K562 (cell line): ENCODE data around the gene NXPH4. TPM values are rescaled to one million over a fixed set of nuclear protein-coding genes. Genes with fewer than 3 reads are reported as not detected.

ENCODE experiments used
- CXXC5 ChIP-seq: fragments of 250-450 bp; sonication (Bioruptor Pico); IDR thresholded peaks from 2 replicates; pipeline ENCODE4 v1.8.0; 2022; ENCODE audit warnings: inconsistent platforms, mild to moderate bottlenecking, moderate library complexity
- E2F6 ChIP-seq, 2 experiments: IDR thresholded peaks; 2 replicates each; pipeline ENCODE4 v1.6.1; 2011; ENCODE audit warnings: borderline replicate concordance in 1 of 2, control low read depth in 1 of 2, low read depth in 1 of 2, low read length in 1 of 2, mild to moderate bottlenecking in 1 of 2, mixed read lengths in 1 of 2, moderate library complexity in 1 of 2; ENCODE audit not compliant: insufficient read depth in 1 of 2, insufficient read length in 1 of 2, poor library complexity in 1 of 2, severe bottlenecking in 1 of 2; ENCODE audit errors: extremely low read depth in 1 of 2
- ELF4 ChIP-seq: fragments of 450-650 bp; formaldehyde crosslinking; IDR thresholded peaks from 2 replicates; pipeline ENCODE4 v1.4.0; 2022; ENCODE audit warnings: missing genetic modification characterization
- FOS ChIP-seq: IDR thresholded peaks from 3 replicates; pipeline ENCODE4 v1.6.1; 2011; ENCODE audit not compliant: insufficient read length; ENCODE audit errors: extremely low read depth
- MAX ChIP-seq: sonication (generic); formaldehyde crosslinking; IDR thresholded peaks from 2 replicates; pipeline ENCODE4 v1.9.0; 2022; ENCODE audit warnings: mild to moderate bottlenecking, missing genetic modification reagents
- RAD21 ChIP-seq, 2 experiments: fragments of 250-450 bp in 1 of 2; fragments of 450-650 bp in 1 of 2; sonication (Bioruptor Pico) in 1 of 2; formaldehyde crosslinking in 1 of 2; IDR thresholded peaks in 1 of 2; conservative IDR thresholded peaks in 1 of 2; 2 replicates each; pipeline versions ENCODE4 v1.4.0 to v1.8.0; 2020 to 2022; ENCODE audit warnings: mild to moderate bottlenecking in 2 of 2, moderate library complexity in 1 of 2
- RB1 ChIP-seq: fragments of 450-650 bp; IDR thresholded peaks from 2 replicates; pipeline ENCODE4 v1.6.1; 2017; ENCODE audit warnings: low read depth, mild to moderate bottlenecking
- STAG1 ChIP-seq: sonication (generic); formaldehyde crosslinking; IDR thresholded peaks from 2 replicates; pipeline ENCODE4 v1.5.0; 2020; ENCODE audit warnings: missing genetic modification reagents, borderline replicate concordance
- ZBTB40 ChIP-seq, 2 experiments: fragments of 450-650 bp in 1 of 2; sonication (generic) in 1 of 2; formaldehyde crosslinking in 1 of 2; IDR thresholded peaks; 2 replicates each; pipeline versions ENCODE4 v1.7.1 to v1.9.0; 2016 to 2022; ENCODE audit warnings: inconsistent platforms in 1 of 2, mild to moderate bottlenecking in 1 of 2, missing genetic modification reagents in 1 of 2
- ZNF740 ChIP-seq, 3 experiments: fragments of 200-800 bp in 1 of 3; sonication (Bioruptor generic) in 1 of 3; sonication (generic) in 1 of 3; formaldehyde crosslinking in 1 of 3; IDR thresholded peaks; 2 replicates each; pipeline versions ENCODE4 v1.6.1 to v1.8.0; 2016 to 2022; ENCODE audit warnings: mild to moderate bottlenecking in 2 of 3, missing compliant biosample characterization in 2 of 3, missing genetic modification characterization in 2 of 3, missing genetic modification reagents in 1 of 3
- polyA plus RNA-seq, 8 experiments: library from polyadenylated mRNA; depleted of rRNA in 4 of 8; stranded (reverse) in 5 of 8; unstranded in 3 of 8; fragments of >200 nt; fragmentation: Nextera tagmentation in 2 of 8; fragmentation: Illumina TruSeq in 1 of 8; extraction: Ambion mirVana in 2 of 8; extraction: Trizol in 1 of 8; gene quantifications; 2 replicates each; pipeline versions ENCODE4 v1.2.1 to v1.2.3, GENCODE V29; 2011 to 2014; ENCODE audit warnings: inconsistent platforms in 1 of 8, missing spikeins in 1 of 8
- total RNA-seq, 7 experiments: library from RNA; depleted of rRNA in 6 of 7; stranded (reverse); fragments of >200 nt in 6 of 7; fragmentation: Illumina TruSeq in 2 of 7; extraction: Trizol in 2 of 7; gene quantifications; 2 replicates each; pipeline versions ENCODE4 v1.2.1 to v1.2.3, GENCODE V29; 2011 to 2021; ENCODE audit warnings: low replicate concordance in 1 of 7

NXPH4 gene
- total and polyA plus RNA-seq, 9 of the 15 experiments (the other 6 are each of a cell fraction or from before 2014, with no cell fraction given), result 0.49 to 2.7 (median 1.1) TPM; not detected in 4

- TF ChIP-seq ZBTB40 (IDR thresholded peaks at IDR 0.05) (peak; percentile 74), ZBTB40 (CRISPR knock-in tag; IDR thresholded peaks at IDR 0.05) (peak; percentile 59; the same call in 1 of the 2 replicates), ZNF740 (CRISPR knock-in tag; IDR thresholded peaks at IDR 0.05) (0 out of 2 replicates have a peak, but pooled peaks have one; percentile 28), ZNF740 (tag; IDR thresholded peaks at IDR 0.05) (no peak), FOS (no peak), MAX (CRISPR knock-in tag) (peak; percentile 64), ELF4 (no peak), CXXC5 (CRISPR knock-in tag) (0 out of 2 replicates have a peak, but pooled peaks have one; percentile 25), STAG1 (CRISPR knock-in tag) (peak; percentile 62; the same call in 1 of the 2 replicates), RAD21 (CRISPR knock-in tag; conservative IDR thresholded peaks at IDR 0.05 in 1 of 2, IDR thresholded peaks at IDR 0.05 in 1 of 2) (peak; percentile 78 to 85), E2F6 (IDR thresholded peaks at IDR 0.05; ENCODE audit: borderline replicate concordance in 1 of 2, extremely low read depth in 1 of 2, insufficient read depth in 1 of 2, insufficient read length in 1 of 2, low read depth in 1 of 2, low read length in 1 of 2, poor library complexity in 1 of 2, severe bottlenecking in 1 of 2) (peak in 1 of 2 experiments; percentile 42), RB1 (peak; percentile 55; the same call in 1 of the 2 replicates)
Measured at GRCh38 chr12:57213058-57213715, 3.4 kb upstream of the NXPH4 start (continued).
